GM12891 (cell line): Measurements from ENCODE around the gene ZDHHC11B.

Experiments used
- POLR2A ChIP-seq: IDR thresholded peaks from 2 replicates; pipeline ENCODE4 v1.6.1; 2011; ENCODE audit warnings: low read depth, low read length, control low read depth
- POLR2AphosphoS5 ChIP-seq: IDR thresholded peaks from 2 replicates; pipeline ENCODE4 v1.6.1; 2011; ENCODE audit warnings: low read depth, low read length, control low read depth

DNA sequence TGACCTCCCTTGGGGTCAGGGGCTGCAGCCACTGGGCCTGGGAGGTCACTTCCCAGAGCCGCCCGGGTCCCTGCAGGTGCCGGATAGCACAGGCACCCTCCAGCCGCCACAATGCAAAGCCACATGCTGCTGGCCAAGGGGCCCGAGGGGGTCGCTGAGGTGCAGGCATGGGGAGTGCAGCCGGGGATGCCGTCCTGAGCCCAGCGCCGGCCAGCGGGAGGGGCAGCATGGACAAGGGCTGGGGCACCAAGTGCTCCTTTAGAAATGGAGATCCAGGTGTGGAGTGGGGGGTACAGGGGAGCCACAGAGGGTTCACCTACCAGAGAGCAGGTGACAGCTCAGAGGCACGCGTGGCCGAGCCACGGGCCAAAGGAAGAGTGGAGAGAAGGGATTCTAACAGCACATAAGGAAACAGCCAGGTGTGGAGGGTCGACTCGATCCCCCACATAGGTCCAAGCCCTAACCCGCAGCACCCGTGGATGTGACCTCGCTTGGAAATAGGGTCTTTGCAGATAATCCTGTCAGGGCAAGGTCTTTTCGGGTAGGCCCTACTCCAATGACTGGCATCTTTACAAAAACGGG, 24.7 kb downstream of the ZDHHC11B start:
- TF ChIP-seq POLR2A, result no peak
- TF ChIP-seq POLR2AphosphoS5, result no peak
